Measurements from ENCODE around the gene KRT27. TPM values are rescaled to one million over a fixed set of nuclear protein-coding genes. Genes with fewer than 3 reads are reported as not detected.

The KRT27 gene, protein sequence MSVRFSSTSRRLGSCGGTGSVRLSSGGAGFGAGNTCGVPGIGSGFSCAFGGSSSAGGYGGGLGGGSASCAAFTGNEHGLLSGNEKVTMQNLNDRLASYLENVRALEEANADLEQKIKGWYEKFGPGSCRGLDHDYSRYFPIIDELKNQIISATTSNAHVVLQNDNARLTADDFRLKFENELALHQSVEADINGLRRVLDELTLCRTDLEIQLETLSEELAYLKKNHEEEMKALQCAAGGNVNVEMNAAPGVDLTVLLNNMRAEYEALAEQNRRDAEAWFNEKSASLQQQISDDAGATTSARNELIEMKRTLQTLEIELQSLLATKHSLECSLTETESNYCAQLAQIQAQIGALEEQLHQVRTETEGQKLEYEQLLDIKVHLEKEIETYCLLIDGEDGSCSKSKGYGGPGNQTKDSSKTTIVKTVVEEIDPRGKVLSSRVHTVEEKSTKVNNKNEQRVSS
- not detected in 2 replicates for total RNA-seq (2014; rRNA removed; shearing (Covaris generic))
- not detected in 2 replicates for total RNA-seq (2022)
- Bru-seq, nascent RNA, result not detected
- BruChase-seq, experiment 1, labeled RNA remaining after a 6-hour chase, result not detected
- BruChase-seq, experiment 2, labeled RNA remaining after a 2-hour chase, result not detected
- long read RNA-seq, result 0 reads

DNA sequence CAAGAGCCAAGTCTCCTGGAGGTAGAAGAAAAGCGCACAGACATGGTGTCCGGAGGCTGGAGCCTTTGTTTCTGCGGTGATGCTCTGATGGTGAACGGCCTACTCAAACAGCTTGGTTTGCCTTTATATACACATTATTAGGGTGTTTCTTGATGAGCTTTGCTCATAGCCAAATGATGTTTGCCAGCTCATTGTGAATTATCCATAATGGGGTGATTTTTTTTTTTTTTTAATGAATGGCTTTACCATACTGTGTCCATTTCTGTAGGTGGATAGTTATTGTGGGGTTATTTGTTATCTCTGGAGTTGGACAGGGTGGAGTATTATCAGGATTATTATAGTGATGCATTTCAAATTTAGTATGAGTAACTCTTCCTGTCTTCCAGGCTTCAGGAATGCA lies at the start of gene KRT27:
KRT27 (minus strand) TSS at position 101 of the 400 bp plus-strand sequence; CDS start at position 44, 57 bp downstream.
- CTCF ChIA-PET (ENCODE audit: unreplicated experiment), result no interaction called here
- no TSS peak for BruUV-seq (replicated peaks)
- Histone ChIP-seq H3K4me1 (ENCODE audit: insufficient read depth, low read length, poor library complexity, severe bottlenecking) (no peaks in the 10 kb centered on the region), H2AFZ (ENCODE audit: low read length) (no peak within 1 kb of the TSS), H3K36me3 (ENCODE audit: insufficient read depth, low read length) (no peaks in the 10 kb centered on the region), H4K20me1 (ENCODE audit: insufficient read depth, low read length) (no peaks in the 10 kb centered on the region), H3K27ac (ENCODE audit: low read depth, low read length, poor library complexity, severe bottlenecking) (no peak within 1 kb of the TSS), H3K4me3 (ENCODE audit: low read depth, low read length, poor library complexity, severe bottlenecking) (no peak within 1 kb of the TSS), H3K4me2 (ENCODE audit: low read length) (no peak within 1 kb of the TSS), H3K9me2 (ENCODE audit: insufficient read depth, low read length) (no peaks in the 10 kb centered on the region), H3K79me2 (ENCODE audit: insufficient read depth, low read depth, low read length) (no peaks in the 10 kb centered on the region), H3K9me3 (ENCODE audit: low read length) (no peaks in the 10 kb centered on the region)
- DNase-seq (ENCODE audit: low spot score), result no peak
- POLR2A ChIA-PET, result interaction anchor here (0.7 to 0.9 kb wide), 2 partner anchors 10 to 599 kb away, joined by 3 read pairs; no protein-coding TSS in a partner anchor
- intact Hi-C loops (cut with micrococcal nuclease; ENCODE audit: unreplicated experiment), result no loop called here
- TF ChIP-seq, protein P1, sequence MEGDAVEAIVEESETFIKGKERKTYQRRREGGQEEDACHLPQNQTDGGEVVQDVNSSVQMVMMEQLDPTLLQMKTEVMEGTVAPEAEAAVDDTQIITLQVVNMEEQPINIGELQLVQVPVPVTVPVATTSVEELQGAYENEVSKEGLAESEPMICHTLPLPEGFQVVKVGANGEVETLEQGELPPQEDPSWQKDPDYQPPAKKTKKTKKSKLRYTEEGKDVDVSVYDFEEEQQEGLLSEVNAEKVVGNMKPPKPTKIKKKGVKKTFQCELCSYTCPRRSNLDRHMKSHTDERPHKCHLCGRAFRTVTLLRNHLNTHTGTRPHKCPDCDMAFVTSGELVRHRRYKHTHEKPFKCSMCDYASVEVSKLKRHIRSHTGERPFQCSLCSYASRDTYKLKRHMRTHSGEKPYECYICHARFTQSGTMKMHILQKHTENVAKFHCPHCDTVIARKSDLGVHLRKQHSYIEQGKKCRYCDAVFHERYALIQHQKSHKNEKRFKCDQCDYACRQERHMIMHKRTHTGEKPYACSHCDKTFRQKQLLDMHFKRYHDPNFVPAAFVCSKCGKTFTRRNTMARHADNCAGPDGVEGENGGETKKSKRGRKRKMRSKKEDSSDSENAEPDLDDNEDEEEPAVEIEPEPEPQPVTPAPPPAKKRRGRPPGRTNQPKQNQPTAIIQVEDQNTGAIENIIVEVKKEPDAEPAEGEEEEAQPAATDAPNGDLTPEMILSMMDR (conservative IDR thresholded peaks at IDR 0.05; ENCODE audit: low read length), result no peak
- TF ChIP-seq EZH2phosphoT487 (IDR thresholded peaks at IDR 0.05; ENCODE audit: borderline replicate concordance, low read depth, low read length), result no peak

DNA sequence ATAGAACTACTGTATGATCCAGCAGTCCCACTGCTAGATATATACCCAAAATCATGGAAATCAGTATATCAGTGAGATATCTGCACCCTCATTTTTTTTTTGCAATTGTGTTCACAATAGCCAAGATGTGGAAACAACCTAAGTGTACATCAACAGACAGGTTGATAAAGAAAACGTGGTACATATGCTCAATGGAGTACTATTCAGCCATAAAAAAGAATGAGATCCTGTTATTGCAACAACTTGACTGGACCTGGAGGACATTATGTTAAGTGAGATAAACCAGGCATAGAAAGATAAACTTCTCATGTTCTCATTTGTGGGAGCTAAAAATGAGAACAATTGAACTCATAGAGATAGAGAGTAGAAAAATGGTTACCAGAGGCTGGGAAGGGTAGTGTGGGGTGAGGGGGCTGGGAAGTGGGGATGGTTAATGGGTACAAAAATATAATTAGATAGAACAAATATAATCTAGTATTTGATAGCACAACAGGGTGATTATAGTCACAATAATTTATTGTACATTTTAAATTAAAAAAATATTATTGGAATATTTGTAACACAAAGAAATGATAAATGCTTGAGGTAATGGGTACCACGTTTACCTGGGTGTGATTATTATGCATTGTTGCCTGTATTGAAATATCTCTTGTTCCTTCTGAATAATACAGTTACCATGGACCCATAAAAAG lies 47.9 kb upstream of the KRT27 start:
- no TSS peak for BruUV-seq (replicated peaks)
- no peak for DNase-seq (ENCODE audit: low spot score)
- H3K9me2 ChIP-seq (ENCODE audit: insufficient read depth, low read length), result no peaks in the 10 kb centered on the region
- H3K79me2 ChIP-seq (ENCODE audit: insufficient read depth, low read depth, low read length), result no peaks in the 10 kb centered on the region
- TF ChIP-seq EZH2phosphoT487 (IDR thresholded peaks at IDR 0.05; ENCODE audit: borderline replicate concordance, low read depth, low read length), result no peak
- TF ChIP-seq, protein P1 (conservative IDR thresholded peaks at IDR 0.05; ENCODE audit: low read length), result no peak
- H4K20me1 ChIP-seq (ENCODE audit: insufficient read depth, low read length), result no peaks in the 10 kb centered on the region
- H3K4me1 ChIP-seq (ENCODE audit: insufficient read depth, low read length, poor library complexity, severe bottlenecking), result no peaks in the 10 kb centered on the region
- H3K36me3 ChIP-seq (ENCODE audit: insufficient read depth, low read length), result no peaks in the 10 kb centered on the region
- intact Hi-C loops (cut with micrococcal nuclease; ENCODE audit: unreplicated experiment), result no loop called here
- no peak overlapping the region for H2AFZ ChIP-seq (ENCODE audit: low read length)
- no peak overlapping the region for H3K4me2 ChIP-seq (ENCODE audit: low read length)
- CTCF ChIA-PET (ENCODE audit: unreplicated experiment), result no interaction called here
- no peaks in the 10 kb centered on the region for H3K9me3 ChIP-seq (ENCODE audit: low read length)
- no peak overlapping the region for H3K27ac ChIP-seq (ENCODE audit: low read depth, low read length, poor library complexity, severe bottlenecking)
- H3K4me3 ChIP-seq (ENCODE audit: low read depth, low read length, poor library complexity, severe bottlenecking), result no peak overlapping the region
- POLR2A ChIA-PET, result interaction anchor here (0.6 kb wide), 1 partner anchor 28 kb away, joined by 3 read pairs; no protein-coding TSS in a partner anchor

Measured in OCI-LY7 (cell line).